ENCODE data around the gene CIROP.
"Not testable (repeated sequence)": the region's sequence is repeated elsewhere in the genome, so short reads cannot be mapped to it uniquely, and the experiment has no call there.

Gene CIROP

DNA sequence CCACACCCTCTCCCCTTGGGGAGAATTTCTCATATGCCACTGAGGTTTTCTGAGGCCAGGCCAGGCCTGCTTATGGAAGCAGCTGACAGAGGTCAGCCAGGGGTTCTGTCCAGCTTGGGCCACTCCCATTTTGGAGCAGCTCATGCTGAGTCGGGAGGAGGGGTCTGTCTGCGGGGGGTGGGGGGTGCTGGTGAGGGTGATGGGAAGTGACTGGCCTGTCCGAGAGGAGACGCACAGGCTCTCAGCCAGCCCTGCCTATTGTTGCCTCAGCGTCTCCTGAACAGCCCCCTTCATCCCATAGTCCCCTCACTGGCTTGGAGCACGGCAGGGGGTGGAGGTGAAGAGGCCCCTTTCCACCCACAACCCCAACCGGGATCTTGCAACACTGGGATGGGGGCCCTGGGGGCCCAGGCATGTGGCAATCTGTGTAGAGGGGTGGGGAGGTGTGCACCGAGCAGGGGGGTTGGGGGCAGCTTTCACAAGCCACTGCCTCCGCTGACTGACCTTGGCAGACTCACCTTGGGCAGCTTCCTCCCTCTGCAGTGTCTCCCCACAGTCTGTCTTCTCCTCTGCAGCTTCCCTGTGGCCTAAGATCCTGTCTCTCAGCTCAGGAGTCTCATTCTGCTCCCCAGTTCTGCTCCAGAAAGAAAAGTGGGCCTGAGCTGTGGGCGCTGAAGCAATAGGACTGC, 8.8 kb upstream of the CIROP start:
- no peak for DNase-seq (ENCODE audit: low read depth)

DNA sequence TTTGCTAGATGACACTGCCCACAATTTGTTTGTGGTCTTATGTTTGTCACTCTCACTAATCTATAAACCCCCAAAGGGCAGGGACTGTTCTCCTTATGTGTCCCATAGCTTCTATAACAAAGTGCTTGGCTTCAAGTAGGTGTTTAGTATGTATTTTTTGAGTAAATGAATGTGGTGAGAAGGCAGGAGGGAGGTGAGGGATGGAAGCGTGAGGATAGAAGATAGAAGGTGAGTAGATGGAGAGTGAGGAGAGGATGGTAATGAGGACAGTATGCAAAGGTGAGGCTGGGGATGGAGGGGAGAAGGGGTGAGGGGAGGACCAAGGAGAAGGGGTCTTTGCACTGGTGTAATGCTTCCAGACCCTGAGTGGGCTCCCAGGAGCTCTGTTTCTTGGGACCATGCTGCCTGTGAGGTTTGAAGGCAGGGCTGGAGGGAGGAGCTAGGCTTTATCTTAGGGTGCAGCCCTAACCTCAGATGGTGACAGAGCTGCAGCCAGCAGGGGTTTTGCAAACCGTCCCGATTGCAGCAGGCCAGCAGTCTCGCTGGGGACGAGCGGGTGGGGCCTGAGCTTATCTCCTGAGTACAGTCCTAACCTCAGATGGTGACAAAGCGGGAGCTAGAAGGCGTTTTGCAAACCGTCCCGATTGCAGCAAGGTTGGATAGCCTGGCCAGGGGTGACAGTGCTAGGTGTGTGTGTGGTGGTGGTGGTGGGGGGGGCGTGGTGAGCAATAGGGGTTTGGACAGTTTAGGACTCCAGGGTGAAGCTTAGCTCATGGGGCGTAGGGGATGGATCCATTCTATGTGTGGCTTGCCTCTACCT, 7.8 kb upstream of the CIROP start:
- DNase-seq (ENCODE audit: low read depth), result no peak

DNA sequence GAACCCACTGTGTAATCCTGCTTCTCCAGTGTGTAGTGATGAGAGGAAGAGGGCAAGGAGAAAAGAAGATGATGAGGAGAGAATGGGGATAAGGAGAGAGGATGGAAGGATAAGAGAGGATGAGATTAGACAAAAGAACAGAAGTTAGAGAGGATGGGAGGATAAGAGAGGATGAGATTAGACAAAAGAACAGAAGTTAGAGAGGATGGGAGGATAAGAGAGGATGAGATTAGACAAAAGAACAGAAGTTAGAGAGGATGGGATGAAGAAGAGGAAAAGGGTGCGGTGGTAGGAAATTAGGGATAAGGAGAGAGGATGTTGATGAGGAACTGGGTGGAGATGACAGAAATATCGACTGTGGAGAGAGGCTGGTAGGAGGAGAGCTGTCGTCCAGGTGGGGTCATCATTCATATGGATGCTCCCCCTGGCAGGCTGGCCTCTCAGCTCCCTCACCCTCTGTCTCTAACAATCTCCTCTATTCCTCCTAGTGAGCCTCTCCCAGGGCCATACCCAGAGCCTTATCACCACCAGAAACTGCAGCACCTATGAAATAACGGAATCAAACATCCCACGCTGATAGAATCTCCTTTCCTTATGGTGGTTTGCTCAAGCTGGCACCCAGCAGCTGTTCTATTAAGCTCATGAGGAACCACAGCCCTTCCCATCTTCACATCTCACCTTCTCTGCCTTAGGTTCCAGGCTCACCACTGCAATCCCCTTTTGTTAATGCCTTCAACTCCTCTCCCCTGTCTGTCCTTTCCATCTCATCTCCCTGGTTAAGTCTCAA, 6.0 kb upstream of the CIROP start:
- DNase-seq (ENCODE audit: low read depth), result no peak

DNA sequence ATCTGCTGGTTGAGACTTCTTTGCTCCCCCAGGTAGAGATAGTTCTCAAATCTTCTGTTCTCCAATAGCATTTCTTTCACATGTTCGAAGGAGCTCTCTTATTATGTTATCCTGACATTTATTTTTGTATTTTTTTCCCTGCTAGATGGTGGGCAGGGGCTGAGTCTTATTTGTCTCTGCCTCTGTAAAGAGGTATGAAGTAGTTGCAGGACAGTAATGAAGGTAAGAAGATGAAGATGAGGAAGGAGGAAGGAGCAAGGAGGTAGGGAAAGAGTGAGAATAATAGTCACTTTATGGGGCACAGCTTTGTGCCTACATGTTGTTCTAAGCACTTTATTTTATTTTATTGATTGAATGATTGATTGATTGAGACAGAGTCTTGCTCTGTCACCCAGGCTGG, 5.0 kb upstream of the CIROP start:
- DNase-seq (ENCODE audit: low read depth), result no peak

DNA sequence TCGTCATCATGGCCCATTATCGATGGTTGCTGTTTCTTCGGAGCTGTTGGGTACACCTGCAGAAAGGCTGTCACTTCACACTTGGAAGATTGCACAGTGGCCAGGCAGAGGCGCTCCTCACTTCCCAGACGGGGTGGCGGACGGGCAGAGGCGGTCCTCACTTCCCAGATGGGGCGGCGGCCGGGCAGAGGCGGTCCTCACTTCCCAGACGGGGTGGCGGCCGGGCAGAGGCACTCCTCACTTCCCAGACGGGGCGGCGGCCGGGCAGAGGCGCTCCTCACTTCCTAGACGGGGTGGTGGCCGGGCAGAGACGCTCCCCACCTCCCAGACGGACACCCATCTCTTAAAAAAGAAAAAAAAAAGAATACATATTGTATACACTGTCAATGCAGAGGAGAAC, 3.4 kb upstream of the CIROP start:
- DNase-seq (ENCODE audit: low read depth), result not testable (repeated sequence)

DNA sequence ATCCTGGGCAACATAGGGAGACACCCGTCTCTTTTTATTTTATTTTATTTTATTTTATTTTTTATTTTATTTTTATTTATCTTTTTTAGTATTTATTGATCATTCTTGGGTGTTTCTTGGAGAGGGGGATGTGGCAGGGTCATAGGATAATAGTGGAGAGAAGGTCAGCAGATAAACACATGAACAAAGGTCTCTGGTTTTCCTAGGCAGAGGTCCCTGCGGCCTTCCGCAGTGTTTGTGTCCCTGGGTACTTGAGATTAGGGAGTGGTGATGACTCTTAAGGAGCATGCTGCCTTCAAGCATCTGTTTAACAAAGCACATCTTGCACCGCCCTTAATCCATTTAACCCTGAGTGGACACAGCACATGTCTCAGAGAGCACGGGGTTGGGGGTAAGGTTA, 2.8 kb upstream of the CIROP start:
- DNase-seq (ENCODE audit: low read depth), result not testable (repeated sequence)

DNA sequence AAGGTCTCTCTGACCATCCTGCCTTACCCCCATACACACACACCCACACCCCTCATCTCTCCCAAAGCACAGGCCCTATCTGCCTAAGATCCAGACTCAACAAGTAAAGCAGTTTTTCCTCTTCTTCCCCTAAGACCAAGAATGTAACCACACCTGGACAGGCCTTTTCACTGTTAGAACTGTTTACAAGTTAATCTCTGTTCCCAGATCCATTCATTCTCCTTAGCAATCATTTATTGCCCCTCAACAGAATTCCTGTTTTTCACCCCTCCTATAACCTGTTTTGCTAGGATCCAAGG, 1.9 kb upstream of the CIROP start:
- no peak for DNase-seq (ENCODE audit: low read depth)

DNA sequence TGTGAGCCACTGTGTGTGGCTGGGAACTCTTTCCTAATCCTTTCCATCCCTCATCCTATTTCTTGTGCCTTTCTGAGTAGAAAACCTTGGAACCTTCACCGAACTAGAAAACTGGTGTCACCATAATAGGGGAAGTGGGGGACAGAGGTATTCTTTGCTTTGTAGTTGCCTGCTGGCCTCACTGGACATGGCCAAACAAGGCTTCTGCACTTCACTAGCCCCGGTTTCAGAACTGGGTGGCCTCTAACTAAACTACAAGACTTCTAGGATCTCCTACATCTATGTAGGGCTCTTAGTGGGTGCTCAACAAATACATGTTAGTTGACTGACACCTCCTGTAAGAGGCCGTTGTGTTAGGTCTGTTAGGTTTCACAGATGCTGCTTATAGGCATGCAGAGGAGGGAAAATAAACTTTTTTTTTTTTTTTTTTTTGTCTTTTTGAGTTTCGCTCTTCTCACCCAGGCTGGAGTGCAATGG, 597 bp upstream of the CIROP start:
- DNase-seq (ENCODE audit: low read depth), result no peak

DNA sequence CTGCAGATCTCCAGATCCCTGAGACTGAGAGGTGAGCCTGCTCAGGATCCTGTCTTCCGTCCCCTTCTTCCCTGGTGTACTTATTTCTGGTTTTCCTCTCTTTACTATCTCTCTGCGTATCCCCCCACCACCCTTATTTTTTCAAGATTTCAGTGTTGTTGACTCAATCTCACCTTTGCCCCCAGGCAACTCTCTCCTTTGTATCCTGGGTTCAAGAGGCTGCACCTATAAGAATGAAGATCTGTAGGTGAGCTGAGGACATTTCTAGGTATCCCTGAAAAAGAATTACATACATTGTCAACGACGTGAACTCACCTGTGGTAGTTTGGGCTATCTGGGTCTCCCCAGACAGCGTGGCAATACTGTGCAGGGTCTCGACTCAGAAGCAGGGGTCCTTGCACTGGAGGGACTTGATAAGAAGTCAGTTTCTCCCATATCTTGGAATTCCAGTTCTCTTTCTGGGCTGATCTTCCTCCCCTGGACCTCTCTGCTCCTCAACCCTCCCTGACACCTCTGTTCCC, 659 bp downstream of the CIROP start:
- no peak for DNase-seq (ENCODE audit: low read depth)

DNA sequence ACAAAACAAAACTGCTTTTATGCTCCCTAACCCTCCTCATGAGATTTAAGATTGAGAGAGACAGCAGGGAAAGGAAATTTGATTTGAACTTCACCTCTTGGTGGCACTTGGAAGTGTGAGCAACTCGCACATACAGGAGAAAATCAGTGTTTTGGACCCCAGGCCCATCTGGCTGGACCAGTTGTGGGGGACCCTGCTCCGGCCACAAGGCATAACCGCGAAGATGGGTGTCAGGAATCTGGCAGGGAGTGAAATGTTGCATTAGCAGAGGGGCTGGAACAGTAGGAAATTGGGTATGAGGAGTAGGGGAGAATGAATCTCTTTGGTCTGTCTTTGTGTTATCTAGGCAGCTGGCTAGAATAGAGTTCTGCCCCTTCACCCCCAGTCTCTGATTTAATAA, 1.2 kb downstream of the CIROP start:
- DNase-seq (ENCODE audit: low read depth), result no peak

DNA sequence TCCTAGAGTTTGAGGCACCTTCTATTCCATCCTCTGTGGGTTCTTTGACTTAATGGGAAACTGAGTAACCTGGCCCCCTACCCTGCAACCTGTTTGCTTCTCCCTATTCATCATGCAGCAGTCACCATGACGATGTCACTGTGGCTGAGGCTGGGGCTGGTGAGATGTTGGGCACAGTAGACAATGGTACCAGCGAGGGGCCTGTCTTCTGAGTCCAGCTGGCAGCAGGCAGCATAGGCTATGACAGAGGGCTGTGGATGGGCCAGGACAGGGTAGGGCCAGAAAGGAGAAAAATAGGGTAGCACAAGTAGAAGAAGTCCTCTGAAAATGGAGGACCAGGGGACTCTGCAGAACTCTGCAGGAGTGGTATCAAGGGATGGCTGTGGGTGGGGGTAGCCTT, 2.0 kb downstream of the CIROP start:
- no peak for DNase-seq (ENCODE audit: low read depth)

DNA sequence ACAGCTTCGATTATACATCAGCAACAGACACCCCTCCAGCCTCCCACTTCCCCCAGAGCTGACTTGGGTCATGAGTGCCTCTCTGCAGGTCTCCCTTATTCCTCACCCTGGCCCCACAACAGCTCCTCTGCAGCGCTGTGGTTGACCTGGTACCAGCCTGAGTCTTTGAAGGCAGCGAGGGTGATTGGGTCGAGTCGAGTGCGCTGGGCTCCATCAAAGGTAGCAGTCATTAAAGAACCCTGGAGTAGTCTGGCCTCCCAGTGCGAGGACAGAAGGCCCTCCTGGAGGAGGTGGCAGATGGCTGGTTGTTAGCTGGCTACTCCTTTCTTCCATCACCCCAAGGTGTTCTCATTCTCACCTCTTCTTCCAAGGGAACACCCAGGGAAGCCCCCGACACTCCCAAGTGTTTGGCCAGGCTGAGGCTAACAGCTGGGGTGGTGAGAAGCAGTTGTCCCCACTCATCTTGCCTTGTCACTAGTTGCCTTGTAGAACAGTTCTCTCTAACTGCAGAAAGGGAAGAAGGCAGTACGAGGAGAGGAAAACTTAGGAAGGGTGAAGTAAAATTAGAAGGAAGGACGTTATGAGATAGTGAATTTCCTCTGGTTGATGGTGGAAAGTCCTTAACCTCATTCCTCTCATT, 2.7 kb downstream of the CIROP start:
- no peak for DNase-seq (ENCODE audit: low read depth)

DNA sequence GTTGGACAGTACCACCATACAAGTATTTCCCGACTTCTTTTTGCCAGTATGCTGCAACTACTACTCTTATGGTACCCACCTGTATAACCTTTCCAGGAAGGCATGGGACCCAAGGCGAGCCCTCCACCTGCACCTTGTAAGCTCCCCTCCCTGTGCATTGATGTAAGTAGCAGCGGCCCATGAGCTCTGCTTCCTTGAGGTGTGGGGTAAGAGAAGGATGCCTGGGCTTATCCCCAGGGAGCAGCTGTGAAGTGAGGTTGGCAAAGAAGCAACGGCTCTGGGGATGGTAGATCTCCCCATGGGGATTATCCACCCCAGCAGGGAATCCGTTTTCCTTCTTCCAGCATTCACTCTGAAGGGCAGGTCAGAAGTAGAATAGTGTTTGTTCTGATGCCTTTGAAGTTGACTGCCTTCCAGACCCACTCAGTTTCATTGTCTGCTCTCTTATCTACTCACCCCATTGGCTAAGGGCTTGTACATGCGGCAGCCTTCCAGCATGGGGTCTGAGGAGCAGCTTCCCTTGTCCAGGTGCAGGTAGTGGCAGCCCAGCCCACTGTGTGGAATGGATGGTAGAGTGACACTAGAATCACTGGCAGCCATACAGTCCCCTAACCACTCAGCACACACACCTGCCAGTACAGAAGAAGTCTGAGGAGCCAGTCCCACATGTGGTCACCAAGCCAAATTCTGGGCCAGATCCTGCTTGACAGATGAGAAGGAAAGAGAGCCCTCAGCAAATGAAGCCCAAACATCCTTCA, 3.4 kb downstream of the CIROP start:
- DNase-seq (ENCODE audit: low read depth), result no peak

DNA sequence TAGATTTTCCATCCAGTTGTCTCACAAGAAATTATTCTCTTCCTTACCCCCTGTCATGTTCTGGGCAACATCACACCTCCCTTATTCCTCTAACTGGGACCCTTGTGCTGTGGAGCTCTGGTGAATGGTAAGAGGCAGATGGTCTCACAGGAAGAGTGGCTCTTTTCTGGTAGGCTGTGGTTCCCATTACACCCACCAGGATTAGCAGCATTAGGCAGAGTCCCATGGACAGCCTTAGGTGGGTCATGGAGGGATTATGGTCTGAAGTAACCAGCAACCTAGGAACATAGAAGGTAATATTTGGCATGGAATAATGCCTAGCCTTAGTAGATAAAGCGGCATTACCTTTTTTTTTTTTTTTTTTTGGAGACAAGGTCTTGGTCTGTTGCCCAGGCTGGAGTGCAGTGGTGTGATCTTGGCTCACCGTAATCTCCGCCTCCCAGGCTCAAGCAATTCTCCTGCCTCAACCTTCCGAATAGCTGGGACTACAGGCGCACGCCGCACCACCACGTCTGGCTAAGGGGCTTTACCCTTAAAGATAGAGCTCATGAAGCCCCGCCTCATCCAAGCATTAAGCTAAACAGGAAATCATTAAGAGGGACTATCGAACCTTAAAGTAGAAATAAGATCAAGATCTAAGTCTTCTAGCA, 5.5 kb downstream of the CIROP start:
- no peak for DNase-seq (ENCODE audit: low read depth)

DNA sequence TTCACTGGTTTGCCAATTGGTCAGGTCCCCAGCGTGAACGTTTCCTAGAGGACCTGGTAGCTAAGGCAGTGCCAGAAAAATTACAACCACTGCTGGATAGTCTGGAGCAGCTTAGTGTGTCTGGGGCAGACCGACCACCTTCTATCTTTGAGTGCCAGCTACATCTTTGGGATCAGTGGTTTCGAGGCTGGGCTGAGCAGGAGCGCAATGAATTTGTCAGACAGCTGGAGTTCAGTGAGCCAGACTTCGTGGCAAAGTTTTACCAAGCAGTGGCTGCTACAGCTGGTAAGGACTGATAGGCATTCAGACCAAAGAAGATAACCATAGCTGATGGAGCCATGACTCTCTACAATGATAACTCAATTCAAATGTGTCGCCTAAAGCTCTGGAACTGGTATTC, 7.0 kb downstream of the CIROP start:
- no peak for DNase-seq (ENCODE audit: low read depth)

DNA sequence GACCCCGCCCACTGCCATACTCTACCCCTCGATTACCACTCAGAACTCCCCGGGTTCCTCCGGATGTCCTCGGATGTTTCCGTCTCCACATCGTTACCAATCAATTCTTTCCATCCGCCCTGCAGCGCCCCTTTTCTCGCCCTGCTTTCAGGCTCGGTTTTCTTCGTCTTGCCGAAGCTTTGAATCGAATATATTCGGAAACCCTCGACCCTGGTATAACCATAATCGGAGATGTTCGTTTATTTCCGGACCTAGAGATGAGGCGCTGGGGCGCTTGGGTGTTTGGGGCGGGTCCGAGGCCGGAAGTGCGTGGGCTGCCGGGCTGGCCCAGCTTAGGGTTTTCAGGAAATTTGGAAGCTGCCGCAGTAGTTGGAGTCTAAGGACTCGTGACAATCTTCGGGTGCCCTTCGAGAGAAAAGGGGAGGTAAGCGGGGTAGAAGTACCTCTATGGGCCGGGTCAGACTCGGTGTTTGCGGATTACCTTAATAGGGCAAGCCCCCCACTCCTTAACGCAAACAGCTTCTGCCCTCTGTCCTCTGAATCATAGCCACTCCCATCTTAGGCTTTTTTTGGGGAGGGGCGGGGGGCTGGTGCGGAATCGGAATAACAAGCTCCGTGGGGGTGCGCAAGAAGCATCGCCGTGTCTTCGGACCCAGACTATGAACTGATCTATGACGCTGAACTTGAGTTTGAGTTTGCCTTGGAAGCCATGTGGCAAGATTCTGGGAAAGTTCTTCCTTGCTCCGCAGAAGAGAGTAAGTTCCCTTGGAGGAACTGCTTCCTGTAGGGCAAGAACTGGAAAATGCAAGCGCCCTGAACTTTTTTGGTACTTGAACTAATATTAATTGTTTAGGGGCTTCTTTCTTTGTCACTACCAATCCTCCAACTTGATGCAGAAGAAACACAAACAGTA, 9.3 kb downstream of the CIROP start, which contains the start of gene C14orf119:
C14orf119 (plus strand) TSS at position 310 of the 913 bp plus-strand sequence. CDS start 2,154 bp downstream, outside the sequence.
- DNase-seq (ENCODE audit: low read depth), result peak; percentile 99

DNA sequence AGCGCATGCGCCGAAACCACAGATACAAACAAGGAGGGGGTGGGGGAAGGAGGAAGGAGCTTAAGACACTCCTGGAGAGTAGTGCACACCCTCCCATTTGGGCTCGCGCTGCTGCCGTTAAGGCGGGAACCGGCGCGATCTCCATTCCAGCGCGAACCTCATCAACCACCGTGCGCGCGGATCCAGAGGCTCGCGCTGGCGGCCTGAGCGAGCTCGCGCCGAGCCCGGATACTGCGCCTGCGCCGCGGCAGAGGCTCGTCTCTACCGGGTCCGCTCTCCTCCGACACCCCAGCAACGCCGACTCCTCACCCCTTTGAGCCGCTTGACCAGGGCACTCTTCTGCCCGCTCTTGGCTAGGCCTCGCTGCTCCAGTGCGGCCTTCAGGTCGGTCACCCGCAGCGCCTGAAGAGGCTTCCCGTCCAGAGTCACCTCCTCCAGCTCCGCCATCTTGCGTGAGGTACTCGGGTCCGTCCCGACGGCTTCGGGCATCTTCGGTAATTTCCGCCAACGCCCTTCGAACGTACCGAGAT, 10.1 kb downstream of the CIROP start, which contains the start of gene ACIN1:
ACIN1 (minus strand) TSS at position 471 of the 530 bp plus-strand sequence; CDS start at position 447, 24 bp downstream.
- DNase-seq (ENCODE audit: low read depth), result peak; percentile 88

DNA sequence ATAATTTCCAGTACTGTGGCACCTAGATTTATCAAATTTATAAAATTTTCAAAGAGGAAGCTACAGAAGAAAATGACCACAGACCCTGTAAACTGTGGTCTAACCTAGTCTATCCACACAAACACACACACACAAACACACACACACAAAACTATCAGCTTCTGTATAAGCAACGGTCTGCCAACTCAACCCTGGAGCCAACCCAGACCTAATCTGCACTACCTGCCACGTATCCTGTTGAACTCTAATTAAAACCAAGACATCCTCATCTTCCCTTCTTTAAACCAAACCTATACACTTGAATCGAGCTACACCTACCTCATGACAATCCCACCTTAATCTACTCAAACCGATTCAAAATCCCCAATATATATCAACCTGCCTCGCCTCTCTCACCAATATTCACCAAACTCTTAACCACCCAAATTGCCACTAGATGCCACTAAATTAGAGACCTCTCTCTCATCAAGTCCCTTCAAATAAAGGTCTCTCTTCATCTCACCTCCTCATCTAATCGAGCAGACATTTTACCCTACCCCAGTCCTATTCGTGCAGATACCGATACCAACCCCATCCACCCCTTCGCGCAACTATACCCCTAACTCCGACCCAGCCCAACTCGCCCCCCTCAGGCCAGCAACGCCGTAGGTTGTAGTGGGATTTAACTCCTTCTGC, 10.7 kb downstream of the CIROP start:
- DNase-seq (ENCODE audit: low read depth), result no peak

DNA sequence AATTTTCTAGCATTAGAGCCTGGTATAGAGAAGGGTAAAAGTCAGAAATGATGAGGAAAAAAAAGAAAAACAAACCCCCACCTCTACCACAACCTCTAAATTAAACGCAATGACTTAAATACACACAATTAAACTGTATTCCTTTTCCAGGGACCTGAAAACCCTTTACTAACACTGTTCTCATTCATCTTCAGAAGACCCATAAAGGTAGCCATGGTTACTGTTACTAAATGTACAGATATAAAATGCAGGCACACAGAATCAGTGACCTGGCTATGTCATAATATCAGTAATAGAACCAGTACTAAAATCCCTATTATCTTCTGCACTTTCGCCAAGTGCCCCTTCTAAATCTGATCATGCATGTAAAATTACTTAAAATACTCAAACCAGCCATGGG, 11.3 kb downstream of the CIROP start:
- no peak for DNase-seq (ENCODE audit: low read depth)

Measured in fibroblast of gingiva (primary cell).